Smooth muscle cell (in vitro differentiated cells): ENCODE data around the gene GOLIM4. TPM values are rescaled to one million over a fixed set of nuclear protein-coding genes. Genes with fewer than 3 reads are reported as not detected.

ENCODE experiments used
- DNase-seq: peaks from one replicate; lab custom pipeline; 2025; ENCODE audit not compliant: unreplicated experiment; lab: John Stamatoyannopoulos, UW
- H2AFZ ChIP-seq: fragments of 200-600 bp; sonication (generic); 2 replicates; pipeline ENCODE4 v1.6.0; 2016; ENCODE audit warnings: antibody characterized with exemption, low read depth, mild to moderate bottlenecking
- H3F3A ChIP-seq: fragments of 200-600 bp; sonication (generic); 2 replicates; pipeline ENCODE4 v1.6.0; 2017; ENCODE audit warnings: antibody characterized with exemption, low read depth
- H3K27ac ChIP-seq: fragments of 200-600 bp; sonication (generic); 2 replicates; pipeline ENCODE4 v1.5.1; 2016; ENCODE audit warnings: low read depth, mild to moderate bottlenecking
- H3K27me3 ChIP-seq: fragments of 200-600 bp; sonication (generic); 2 replicates; pipeline ENCODE4 v1.6.1; 2016; ENCODE audit warnings: low read depth, mild to moderate bottlenecking
- H3K36me3 ChIP-seq: fragments of 200-600 bp; sonication (generic); 2 replicates; pipeline ENCODE4 v1.5.1; 2016; ENCODE audit warnings: low read depth
- H3K4me1 ChIP-seq: fragments of 200-600 bp; sonication (generic); 2 replicates; pipeline ENCODE4 v1.5.1; 2016; ENCODE audit warnings: low read depth
- H3K4me2 ChIP-seq: fragments of 200-600 bp; sonication (generic); 2 replicates; pipeline ENCODE4 v1.6.0; 2016; ENCODE audit warnings: mild to moderate bottlenecking
- H3K4me3 ChIP-seq: fragments of 200-600 bp; sonication (generic); 2 replicates; pipeline ENCODE4 v1.5.1; 2016; ENCODE audit warnings: mild to moderate bottlenecking
- H3K79me2 ChIP-seq: fragments of 200-600 bp; sonication (generic); 2 replicates; pipeline ENCODE4 v1.6.0; 2016; ENCODE audit warnings: low read depth, mild to moderate bottlenecking
- H3K9ac ChIP-seq: fragments of 200-600 bp; sonication (generic); 2 replicates; pipeline ENCODE4 v1.6.0; 2016; ENCODE audit warnings: low read depth
- H3K9me3 ChIP-seq: fragments of 200-600 bp; sonication (generic); replicated peaks from 2 replicates; pipeline ENCODE4 v1.5.1; 2016; ENCODE audit warnings: low read depth
- H4K20me1 ChIP-seq: fragments of 200-600 bp; sonication (generic); 2 replicates; pipeline ENCODE4 v1.6.0; 2016; ENCODE audit warnings: low read depth
- CTCF ChIP-seq: fragments of 200-600 bp; sonication (generic); IDR thresholded peaks from 2 replicates; pipeline ENCODE4 v1.5.1; 2017; ENCODE audit warnings: borderline replicate concordance, mild to moderate bottlenecking, antibody characterized with exemption; ENCODE audit not compliant: insufficient read depth, poor library complexity, severe bottlenecking
- WGBS: methylation state at CpG from one replicate; pipeline ENCODE4 v1.1.7; 2016; ENCODE audit warnings: low lambda C conversion rate; 5-methylcytosine and 5-hydroxymethylcytosine counted together
- polyA plus RNA-seq: library from polyadenylated mRNA; unstranded; fragments of >200 nt; fragmentation: Nextera tagmentation; extraction: Ambion mirVana; gene quantifications from 2 replicates; pipeline ENCODE4 v1.2.1, GENCODE V29; 2016
- total RNA-seq: library from RNA; depleted of rRNA; stranded (reverse); fragments of >200 nt; gene quantifications from 2 replicates; pipeline ENCODE4 v1.2.3, GENCODE V29; 2014

GOLIM4 gene
- total and polyA plus RNA-seq, 2 experiments from 2014 or later = 44.5 to 59.9 TPM

GRCh38 chr3:168094877-168095610 is 680 bp downstream of the GOLIM4 start:
- H2AFZ ChIP-seq = peak overlapping the region; percentile 94
- peak overlapping the region; percentile 77 for H3K4me3 ChIP-seq
- under 1% methylated on average over 66 of the region's 70 CpGs for WGBS
- peaks cover 47% of the 10 kb centered on the region for H3K79me2 ChIP-seq
- peak overlapping the region; percentile 94 for H3K4me2 ChIP-seq
- H3K27me3 ChIP-seq = no peaks in the 10 kb centered on the region
- DNase-seq = peak; percentile 60
- peaks cover 10% of the 10 kb centered on the region for H3F3A ChIP-seq
- H3K36me3 ChIP-seq = no peaks in the 10 kb centered on the region
- H3K9me3 ChIP-seq = no peaks in the 10 kb centered on the region
- peak overlapping the region; percentile 97 for H3K27ac ChIP-seq
- H3K4me1 ChIP-seq = peaks cover 35% of the 10 kb centered on the region
- H4K20me1 ChIP-seq = peaks cover 46% of the 10 kb centered on the region
- no peak for TF ChIP-seq CTCF
- H3K9ac ChIP-seq = peak overlapping the region; percentile 91

GRCh38 chr3:168094580-168094876 is 1.2 kb downstream of the GOLIM4 start:
- peaks cover 35% of the 10 kb centered on the region for H3K4me1 ChIP-seq
- peaks cover 52% of the 10 kb centered on the region for H3K79me2 ChIP-seq
- H3K9me3 ChIP-seq = no peaks in the 10 kb centered on the region
- no peak for TF ChIP-seq CTCF
- WGBS = 0% methylated on average over 9 of the region's 9 CpGs
- no peaks in the 10 kb centered on the region for H3K27me3 ChIP-seq
- peaks cover 10% of the 10 kb centered on the region for H3F3A ChIP-seq
- peak overlapping the region; percentile 77 for H3K4me3 ChIP-seq
- peaks cover 51% of the 10 kb centered on the region for H4K20me1 ChIP-seq
- peak overlapping the region; percentile 94 for H2AFZ ChIP-seq
- H3K36me3 ChIP-seq = no peaks in the 10 kb centered on the region
- no peak for DNase-seq
- H3K9ac ChIP-seq = peak overlapping the region; percentile 91
- peak overlapping the region; percentile 94 for H3K4me2 ChIP-seq
- peak overlapping the region; percentile 97 for H3K27ac ChIP-seq

GRCh38 chr3:168093790-168094189 is 1.9 kb downstream of the GOLIM4 start:
- peaks cover 10% of the 10 kb centered on the region for H3F3A ChIP-seq
- WGBS = 28% methylated on average over 3 of the region's 3 CpGs
- H3K9ac ChIP-seq = peak overlapping the region; percentile 91

More at GRCh38 chr3:168093790-168094189, 1.9 kb downstream of the GOLIM4 start:
- Histone ChIP-seq H3K79me2 (peaks cover 59% of the 10 kb centered on the region), H3K27me3 (no peaks in the 10 kb centered on the region), H4K20me1 (peaks cover 59% of the 10 kb centered on the region), H2AFZ (no peak overlapping the region), H3K27ac (peak overlapping the region; percentile 97), H3K4me2 (peak overlapping the region; percentile 94), H3K36me3 (no peaks in the 10 kb centered on the region), H3K4me1 (peaks cover 35% of the 10 kb centered on the region), H3K9me3 (no peaks in the 10 kb centered on the region), H3K4me3 (peak overlapping the region; percentile 77)
- no peak for TF ChIP-seq CTCF
- DNase-seq = no peak
